GM19099 (cell line): ENCODE measurements around the gene PRLHR.

ENCODE experiments used
- POLR2A ChIP-seq: IDR thresholded peaks from 3 replicates; pipeline ENCODE4 v1.6.1; 2011; ENCODE audit warnings: low read depth; ENCODE audit not compliant: insufficient read length; ENCODE audit errors: extremely low read depth

Gene PRLHR

DNA sequence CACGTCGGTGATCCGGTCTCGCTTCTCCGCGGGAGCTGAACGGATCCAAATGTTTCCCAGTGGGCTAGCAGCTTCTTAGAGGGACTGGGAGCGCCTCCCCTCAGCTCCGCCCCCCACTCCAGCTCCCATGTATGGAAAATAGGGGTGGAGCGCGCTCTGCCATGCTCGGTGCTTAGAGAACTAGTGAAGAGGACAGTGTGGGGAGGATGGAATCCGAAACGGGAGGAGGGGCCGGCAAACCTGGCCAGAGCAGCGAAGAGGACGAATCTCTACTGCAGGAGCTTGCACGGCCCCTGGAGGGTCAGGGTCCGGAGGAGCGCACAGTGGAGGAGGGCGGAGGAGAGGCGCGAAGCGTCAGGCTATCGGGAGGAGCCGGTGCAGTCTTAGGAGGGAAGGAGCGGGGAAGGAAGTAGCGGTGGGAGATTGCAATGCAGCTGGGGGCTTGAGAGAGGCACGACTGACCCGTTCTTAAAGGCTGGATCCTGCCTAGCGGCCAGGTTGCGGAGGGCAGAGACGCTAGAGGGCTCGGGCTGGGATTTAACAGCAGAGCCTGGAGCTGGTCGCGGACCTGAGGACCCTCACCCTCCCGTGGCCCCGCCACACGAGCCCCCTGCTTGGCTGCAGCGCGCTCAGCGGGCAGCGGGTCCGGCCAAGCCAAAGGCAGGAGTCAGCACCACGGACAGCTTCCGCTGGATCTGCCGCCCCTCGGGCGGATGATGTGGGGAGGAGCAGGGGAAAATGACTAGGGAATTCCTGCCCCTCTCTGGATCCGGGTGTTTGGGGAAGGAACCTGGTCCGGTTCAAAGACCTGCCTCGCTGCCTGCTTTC is at the start of gene PRLHR:
TSS of gene PRLHR (minus strand) at position 51 of the 828 bp plus-strand sequence. CDS start 404 bp downstream, outside the sequence.
- TF ChIP-seq POLR2A: no peak

- no peak for TF ChIP-seq POLR2A
These were observed 46.8 kb upstream of the PRLHR start for GRCh38 chr10:118642228-118642627.

DNA sequence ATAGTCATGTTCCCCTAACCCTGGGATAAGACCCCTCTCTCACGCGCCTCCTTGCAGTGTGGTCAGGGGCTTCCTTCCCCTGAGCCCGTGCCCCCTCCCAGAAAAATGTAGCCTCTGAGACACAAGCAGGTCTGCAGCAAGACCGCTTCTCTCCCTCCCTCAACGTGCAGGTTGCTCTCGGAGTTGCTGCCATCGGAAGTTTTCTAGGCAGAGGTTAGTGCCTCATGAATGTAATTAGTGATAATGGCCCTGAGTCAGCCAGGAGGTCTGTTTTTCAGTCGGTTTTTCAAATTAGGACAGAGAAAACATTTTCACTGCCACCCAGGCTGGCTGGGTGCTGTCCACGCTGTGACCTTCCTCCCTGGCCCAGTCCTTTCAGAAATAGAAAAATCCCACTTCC is 43.2 kb upstream of the PRLHR start:
- TF ChIP-seq POLR2A: no peak

DNA sequence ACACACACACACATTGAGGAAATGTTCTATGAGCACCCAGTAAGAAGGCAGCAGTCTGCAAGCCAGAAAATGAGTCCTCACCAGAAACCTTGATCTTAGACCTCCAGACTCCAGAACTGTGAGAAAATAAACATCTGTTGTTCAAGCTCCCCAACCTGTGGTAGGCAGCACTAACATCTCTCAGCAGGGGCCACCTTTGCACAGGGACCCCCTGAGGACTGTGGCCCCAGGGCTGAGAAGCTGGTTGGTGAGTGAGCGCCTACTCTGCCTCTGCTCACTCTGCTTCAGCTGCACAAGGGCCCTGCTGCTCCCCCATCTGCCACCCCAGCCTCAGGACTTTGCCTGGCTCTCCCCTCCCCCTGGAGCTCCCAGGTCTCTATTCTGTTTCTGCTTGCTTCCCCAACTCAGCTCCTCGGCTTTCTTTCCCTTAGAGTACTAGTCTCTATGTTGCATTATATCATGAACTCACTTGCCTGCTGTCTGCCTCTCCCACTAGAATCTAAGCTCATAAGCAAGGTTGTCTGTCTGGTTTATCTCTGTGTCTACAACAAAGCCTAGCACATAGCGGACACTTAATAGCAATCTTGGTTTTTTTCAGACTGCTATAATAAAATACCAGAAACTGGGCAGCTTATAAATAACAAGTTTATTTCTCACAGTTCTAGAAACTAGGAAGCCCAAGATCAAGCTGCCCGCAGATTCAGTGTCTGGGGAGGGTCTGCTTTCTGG is 40.4 kb upstream of the PRLHR start:
- TF ChIP-seq POLR2A: no peak

GRCh38 chr10:118633786-118634185 is 38.3 kb upstream of the PRLHR start:
- no peak for TF ChIP-seq POLR2A

- no peak for TF ChIP-seq POLR2A
These were observed 33.8 kb upstream of the PRLHR start for GRCh38 chr10:118629211-118629610.

- no peak for TF ChIP-seq POLR2A
These were observed 32.9 kb upstream of the PRLHR start for GRCh38 chr10:118628397-118628796.

GRCh38 chr10:118626953-118627352 is 31.5 kb upstream of the PRLHR start:
- TF ChIP-seq POLR2A: no peak

- TF ChIP-seq POLR2A: no peak
These were observed 30.1 kb upstream of the PRLHR start for GRCh38 chr10:118625504-118625903.

DNA sequence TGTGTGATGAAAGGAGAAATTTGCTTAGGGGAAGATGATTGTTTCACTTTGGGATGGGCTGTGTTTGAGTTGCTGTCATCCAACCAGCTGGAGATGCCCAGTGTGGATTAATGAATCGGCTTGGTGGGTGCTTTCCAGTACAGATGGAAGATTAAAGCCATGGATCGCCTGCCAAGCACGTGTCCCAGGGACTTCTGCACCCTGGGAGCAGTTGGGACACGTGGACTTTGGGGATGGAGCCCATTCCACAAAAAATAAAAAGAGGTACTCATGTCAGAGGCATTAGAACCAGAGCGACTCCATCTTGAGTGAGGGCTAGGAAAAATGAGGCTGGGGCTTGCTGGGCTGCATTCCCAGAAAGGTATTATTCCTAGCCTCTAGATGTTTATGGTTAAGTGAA is 29.3 kb upstream of the PRLHR start:
- TF ChIP-seq POLR2A: no peak

DNA sequence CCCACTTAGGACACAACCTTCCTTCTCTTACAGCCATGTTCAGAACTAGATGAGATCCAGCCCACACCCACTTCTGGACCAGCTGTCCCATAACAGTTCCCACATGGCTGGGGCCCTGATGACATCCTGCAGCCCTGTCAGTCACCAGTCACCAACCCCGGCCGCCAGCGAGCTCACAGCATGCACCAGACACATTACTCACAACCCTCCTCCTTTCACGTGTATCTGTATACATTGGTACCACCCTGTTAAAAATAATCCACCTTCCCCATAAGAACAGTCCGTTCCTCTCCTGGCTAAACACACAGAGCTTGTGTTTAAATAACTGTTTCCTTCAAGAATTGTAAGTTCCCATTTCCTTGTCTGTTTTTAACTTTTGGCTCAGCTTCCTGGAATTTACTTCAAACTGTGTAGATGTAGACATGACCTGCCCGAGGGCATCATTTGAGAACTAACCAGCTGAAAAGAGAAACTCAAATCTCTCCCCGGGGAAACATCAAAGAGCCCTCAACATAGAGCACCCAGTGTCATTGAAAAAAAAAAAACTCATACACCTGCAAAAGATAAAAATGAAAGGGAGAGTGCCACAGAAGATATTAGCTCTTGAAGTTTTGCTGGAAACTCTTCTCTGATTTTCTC is 26.0 kb upstream of the PRLHR start:
- TF ChIP-seq POLR2A: no peak

- TF ChIP-seq POLR2A: no peak
These were observed 15.1 kb upstream of the PRLHR start for GRCh38 chr10:118610577-118610976.

DNA sequence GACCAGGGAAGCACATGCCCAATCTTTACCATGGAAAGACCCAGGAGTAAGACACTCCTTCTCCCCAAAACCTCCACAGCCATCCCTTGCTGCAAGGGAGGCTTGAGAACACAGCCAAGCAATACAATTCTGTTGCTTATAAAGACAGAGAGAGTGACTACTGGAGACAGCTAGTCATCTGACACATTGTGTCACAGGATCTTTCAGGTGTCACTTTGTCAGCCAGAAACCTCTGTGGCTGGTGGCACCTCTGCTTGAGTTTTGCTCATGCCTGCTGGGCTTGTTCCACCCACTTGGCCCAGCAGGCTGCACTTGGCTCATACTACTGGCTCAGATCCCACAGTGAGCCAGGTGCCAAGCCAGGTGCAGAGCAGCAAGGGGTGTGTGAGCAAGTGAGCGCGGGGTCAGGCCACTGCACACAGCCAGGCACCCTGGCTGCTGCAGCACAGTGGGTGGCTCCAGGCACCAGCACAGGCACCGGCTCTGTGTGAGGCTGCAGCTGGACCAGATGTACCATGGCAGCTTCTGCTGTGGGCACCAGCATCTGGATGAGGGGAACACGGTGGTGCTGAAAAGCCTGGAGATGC is 12.4 kb upstream of the PRLHR start:
- TF ChIP-seq POLR2A: no peak

DNA sequence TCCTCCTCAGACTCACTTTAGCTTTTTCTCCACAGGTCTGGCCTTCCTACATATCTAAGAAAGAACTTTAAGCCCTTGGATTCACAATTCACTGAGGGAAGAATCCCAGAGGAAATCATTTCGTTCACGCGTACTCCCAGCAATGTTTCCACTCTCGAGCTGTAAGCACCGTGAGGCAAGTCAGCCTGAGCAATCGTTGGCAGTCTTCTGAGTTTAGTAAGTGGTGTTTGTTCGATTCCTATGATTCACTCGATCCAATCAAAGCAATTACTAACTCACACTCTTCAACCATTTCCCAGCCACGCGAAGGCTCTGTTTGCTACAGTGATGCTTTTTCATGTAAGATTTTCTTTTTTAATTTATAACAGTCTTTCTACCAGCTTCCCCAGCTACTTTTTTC is 10.2 kb upstream of the PRLHR start:
- TF ChIP-seq POLR2A: no peak

GRCh38 chr10:118596426-118597124 is 1.1 kb upstream of the PRLHR start:
- TF ChIP-seq POLR2A: no peak
